GM21367 (cell line): Measurements from ENCODE around the gene FARS2.

ENCODE experiments used
- ATAC-seq: cut with Tn5 transposase; IDR thresholded peaks from one replicate; pipeline ENCODE4 v1.9.1; 2021; ENCODE audit not compliant: unreplicated experiment

Gene FARS2

DNA sequence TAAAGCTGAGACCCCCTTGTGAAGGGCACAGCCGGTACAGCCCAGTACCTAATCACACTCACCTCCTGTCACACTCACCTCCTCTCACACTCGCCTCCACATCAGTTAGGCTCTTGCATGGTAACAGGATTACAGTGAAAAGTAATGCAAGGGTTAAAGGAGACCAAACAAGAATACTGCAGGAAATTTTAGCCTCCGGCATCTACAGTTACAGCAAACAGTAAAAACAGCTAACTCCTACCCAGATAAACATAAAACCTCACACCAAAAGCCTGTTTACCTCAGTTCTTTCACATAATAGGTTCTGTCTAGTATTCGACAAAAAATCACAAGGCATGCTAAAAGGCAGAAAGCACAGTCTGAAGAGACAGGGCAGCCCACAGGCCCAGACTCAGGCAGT, 55.6 kb downstream of the FARS2 start:
- no peak for ATAC-seq

DNA sequence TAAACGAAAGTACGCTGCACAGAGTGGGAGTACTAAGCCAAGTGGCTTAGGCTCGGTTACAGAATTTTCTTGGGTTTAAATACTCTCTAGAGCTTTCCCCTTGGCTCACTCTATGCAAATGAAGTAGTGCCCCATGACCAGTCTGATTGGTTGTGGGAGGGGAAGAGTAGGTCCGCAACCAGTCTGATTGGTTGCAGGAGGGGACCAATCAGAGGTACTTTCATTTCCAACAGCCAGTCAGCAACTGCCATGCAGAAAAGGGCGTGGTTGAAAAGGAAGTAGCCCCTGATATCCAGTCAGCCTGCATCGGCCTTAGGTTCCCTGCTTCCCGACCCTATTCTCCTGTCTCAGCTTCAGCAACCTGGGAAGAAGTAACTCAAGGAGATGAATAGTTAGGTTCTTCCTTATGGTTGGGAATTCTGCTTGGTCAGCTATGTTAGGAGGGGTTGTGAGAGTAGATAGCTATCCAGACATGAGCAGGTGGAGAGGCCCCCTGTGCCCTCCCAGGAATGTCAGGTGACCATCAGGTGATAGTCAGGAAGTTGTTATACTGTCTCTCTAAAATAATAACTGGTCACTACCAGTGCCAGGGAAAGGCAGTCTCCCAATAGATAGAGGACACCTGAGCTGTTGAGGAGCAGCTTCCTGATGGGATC, 57.4 kb downstream of the FARS2 start:
- no peak for ATAC-seq

DNA sequence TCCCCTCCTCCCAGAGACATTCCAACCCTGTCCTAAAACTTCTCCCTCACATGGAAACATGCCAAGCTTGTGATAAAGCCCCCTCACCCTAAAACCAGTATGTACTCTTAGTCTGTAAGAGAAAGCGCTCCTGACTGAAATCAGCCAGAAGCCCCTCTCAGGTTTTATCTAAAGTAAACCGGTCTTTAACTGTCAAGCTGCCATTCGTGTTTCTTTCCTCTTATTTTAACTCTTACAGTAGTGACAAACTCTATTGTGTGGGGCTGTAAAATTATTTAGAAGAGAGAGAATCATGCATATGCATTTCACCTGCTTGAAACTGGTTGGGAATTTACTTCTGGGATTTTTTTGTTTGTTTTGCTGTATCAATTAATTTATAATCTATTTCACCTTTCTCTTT, 62.7 kb downstream of the FARS2 start:
- ATAC-seq, result no peak

DNA sequence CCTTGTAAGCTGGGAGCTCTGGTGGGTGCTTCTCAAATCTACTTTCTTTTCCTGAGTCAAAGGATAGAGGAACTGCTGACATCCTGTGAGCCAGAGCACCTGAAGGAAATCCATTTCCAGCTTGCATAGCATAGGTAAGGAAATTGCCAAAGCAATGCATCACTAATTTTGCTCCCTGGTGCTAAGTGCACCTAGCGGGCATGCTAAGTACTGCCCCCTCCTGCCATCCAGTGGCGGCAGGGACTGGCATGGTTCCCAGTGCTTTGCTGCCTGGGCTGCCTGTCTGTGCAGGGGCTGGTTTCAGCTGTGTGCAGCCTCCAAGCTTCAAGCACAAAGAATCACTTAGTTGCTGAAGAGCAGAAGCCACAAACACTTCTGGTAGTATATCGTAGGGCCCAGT, 63.9 kb downstream of the FARS2 start:
- no peak for ATAC-seq

DNA sequence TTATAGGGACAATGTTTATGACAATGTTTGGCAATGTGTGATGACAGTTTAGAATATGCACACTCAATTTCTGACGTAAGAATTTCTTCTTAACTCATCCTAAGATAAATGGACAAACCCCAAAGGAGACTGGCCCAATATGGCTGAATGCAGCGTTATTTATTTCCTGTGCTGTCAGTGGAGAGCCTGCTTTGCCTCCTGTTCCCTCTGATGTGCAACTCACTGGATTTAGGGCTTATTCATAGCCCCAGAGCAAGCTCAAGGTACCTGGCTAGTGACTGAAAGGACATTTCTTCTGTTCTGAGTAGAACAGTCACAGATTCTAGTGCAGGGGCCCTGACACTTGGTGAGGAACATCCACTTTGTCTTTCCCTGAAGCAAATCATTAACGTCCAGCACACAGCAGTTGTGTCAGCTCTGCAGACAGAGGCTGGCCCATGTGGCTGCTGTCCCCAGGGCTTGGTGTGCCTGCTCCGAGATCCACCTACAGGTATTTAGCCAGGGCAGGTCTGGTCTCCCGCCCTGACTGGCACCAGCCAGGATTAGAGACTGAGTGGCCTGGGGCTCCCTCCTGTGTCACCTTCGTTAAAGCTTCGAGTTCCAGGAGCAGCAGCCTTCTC, 64.8 kb downstream of the FARS2 start:
- no peak for ATAC-seq

DNA sequence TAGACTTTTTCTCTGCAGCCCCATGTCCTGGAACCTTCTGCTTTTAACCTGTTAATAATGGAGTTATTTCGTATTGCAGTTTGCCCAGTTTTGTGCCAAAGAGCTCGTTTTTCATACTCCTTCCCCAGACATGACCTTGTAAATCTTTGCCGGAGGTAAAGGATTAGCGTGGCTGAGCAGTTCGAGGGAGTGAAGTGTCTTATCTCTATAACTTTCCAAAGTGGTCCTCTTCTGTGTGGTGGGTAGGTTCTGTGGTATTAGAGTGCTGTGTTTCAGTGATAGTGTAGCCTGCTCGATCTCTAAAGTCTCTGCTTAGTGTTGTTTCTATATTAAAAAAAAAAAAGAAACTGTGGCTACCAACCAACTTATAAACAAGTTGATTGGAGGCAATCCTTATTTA, 67.5 kb downstream of the FARS2 start:
- no peak for ATAC-seq

DNA sequence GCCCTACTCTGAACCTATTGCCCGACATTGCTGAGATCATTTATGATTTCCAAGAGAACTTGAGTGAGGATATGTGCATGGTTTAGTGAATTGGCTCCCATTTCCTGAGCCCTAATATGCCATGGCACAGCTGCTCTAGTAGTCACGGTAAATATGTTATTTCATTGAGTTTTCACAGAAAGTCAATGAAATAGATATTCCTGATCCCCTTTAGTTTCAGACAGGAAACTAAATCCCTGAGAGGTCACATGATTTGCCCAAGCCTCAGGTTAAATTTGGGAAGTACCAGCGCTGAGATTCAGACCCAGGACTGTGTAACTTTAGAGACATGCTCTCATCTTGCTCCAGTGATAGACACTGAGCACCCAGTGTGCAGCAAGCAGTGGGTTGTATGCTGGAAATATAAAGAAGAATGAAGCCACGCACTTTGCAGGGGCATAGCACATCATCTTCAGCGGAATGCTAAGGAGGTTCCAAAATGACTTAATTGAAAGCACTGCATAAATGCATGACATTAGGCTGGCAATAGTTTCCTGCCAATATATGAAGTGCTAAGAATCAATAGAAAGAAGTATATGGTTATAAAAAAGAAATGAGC, 70.6 kb downstream of the FARS2 start:
- no peak for ATAC-seq

DNA sequence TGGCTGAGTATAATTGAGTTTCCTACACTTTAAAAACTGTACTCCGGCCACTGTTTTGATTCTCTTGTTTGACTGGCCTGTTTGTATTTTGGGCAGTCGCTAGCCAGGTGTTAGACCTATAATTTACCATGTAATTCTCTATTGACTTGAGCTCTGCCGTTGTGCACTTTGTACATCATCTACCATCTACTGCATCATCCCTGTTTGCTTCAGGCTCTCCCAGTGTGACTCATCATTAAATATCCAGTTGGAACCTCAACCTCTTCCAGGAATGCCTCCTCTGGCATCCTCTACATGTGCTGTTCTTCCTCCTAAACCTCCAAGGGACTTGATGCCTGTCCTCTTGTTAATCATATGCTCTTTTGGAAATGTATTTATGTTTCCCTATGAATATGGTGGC, 72.3 kb downstream of the FARS2 start:
- ATAC-seq, result no peak

DNA sequence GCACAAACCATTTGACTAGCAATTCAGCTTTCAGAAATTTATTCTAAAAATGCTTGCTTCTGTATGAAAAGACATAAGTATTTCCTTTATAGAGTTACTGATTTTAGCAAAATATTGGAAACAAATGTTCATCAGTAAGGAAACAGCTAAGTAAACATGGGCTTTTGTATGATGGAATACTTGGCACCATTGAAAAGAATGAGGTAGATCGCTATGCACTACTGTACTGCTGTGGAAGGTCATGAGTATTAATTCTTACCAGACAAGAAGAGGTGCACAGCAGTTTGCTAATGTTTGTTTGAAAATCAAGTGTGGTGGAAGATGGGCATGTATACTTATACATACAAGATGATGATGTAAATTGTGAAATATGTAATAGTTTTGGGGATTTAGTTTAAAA, 73.0 kb downstream of the FARS2 start:
- ATAC-seq, result no peak

DNA sequence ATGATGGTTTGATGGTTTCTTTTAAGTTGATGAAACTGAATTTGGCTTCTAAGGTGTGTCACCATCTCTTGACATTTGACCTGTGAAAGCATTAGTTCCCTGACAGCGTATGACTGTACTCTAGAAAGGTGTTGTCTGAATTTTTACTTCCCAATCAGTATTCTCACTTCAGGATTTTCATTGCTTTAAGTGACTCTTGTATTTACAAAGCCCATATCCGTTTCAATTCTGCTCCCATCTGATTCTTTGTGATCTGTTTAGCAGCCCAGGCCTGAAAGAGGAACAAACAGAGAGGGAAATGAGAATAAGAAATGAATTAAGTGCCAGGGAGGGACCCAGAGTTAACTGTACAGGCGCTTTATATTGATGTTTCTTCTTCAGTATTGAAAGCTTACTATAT, 73.7 kb downstream of the FARS2 start:
- no peak for ATAC-seq

DNA sequence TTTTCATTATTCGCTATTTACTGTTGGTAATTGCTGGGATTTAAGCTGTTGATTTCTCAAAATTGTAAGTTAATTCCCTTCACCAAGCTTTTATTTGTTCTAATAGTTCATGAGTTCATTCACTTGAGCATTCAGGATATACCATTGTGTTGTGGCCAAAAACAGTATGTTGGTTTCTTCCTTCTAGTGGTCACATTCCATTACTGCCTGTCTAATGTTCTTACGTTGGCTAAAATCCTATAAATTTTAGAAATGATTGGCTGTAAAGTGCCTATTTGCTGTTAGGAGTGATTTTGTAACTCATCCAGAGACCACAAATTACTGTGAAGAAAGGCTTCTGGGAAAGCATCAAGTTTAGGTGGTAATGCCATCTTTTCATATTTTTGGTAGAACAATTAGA, 76.3 kb downstream of the FARS2 start:
- ATAC-seq, result no peak

DNA sequence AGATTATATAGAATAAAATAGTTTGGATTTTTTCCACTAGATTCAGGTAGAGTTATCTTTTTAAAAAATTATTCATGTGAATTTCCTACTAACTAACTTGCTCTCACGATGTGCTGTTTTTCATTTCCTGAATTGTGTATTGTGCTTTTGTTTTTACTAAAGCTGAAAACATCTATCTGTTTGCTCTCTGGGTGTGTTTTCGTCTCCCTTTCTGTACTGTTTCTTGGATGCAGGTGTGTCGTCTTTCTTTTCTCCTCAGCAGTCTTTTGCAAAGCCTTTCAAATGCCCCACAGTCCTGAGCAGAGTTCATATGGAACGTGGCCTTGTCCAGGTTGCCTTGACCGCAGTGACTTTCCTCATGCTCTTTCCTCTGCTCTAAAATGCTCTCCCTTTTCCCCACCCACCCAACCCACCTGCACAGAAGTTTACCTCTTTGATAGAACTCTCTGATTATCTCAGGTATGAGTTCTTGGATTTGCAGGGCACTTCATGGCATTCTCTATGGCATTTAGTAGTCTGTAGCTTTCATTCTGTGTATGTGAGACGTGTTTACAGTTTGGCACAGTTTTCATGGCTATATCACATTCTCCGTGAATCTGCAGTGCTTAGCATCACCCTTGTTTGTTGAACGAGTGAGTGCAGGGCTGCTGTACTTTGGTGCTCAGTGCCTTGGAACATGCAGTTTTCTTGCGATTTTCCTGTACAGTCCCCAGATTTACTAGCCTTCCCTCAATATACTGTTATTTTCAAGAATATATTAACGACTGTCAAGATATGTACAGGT, 77.1 kb downstream of the FARS2 start:
- ATAC-seq, result no peak

DNA sequence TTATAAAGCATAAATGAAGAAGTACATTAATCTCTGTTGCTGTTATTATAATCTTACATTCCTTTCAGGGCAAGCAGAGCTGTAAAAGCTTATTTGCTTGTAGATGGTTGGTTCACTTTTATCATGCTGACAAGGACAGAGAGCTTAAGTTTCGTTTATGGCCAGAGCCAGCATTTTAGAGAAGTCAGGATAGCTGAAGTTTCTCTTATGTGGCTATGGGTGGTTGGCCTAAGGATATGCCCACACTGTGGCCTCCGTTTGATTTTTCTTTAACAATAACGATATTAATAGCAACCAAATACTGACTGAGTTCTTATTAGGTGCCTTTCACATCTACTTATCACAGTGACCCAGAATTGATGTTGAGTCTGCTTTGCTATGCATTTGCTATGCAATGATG, 78.5 kb downstream of the FARS2 start:
- no peak for ATAC-seq

DNA sequence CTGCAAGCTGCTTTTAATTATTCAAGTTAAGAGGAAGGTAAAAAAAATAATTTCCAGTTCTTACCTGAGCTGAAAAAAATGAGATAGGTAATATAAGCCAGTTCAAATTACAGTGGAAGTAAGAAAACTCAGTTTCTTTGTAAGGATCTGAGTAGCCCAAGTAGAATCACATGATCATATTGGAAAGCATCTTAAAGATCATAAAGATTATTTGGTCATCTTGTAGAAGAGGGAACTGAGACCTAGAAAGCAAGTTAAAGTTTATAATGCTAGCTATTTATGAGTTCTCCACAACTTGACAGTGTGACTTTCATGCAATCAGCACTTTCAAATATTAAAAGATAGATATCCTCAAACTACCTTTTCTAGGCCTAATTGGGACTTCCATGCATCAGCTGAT, 80.5 kb downstream of the FARS2 start:
- ATAC-seq, result no peak

DNA sequence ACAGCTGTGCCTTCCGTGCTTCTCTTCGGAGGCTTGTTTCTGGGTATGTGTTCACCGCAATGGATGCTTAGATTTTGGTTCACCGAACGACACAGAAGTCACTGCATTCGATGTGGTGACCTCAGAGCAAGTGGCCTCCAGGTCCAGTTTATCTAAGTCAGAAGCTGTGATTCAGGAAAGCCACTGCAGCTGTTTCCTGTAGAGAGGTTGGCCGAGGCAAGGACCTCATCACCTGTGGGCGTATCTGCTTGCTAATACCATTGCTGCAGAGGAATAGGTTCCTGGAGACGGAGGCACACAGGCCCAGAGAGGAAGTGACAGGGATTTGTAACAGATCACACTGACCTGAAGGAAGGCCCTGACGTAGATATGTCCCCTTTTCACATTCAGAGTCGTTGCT, 82.7 kb downstream of the FARS2 start:
- ATAC-seq, result no peak

DNA sequence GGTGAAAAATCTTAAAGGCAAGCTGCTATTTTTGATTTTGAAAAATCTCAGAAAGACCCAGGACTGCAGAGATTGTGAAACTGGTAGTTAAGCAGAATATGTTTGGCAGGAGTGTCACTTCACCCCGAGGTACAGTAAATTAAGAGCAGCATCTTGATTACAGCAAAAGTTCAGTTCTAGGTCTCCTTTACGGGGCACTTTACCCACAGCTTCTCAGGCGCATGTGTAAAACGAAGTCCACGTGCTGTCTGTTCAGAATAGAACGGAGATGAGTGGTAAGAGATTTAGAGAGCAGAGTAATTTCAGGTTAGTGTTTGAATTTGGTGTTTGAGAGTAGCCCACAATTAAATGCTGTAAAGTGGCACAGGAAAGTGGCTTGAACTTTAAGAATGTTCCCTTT, 84.0 kb downstream of the FARS2 start:
- no peak for ATAC-seq

DNA sequence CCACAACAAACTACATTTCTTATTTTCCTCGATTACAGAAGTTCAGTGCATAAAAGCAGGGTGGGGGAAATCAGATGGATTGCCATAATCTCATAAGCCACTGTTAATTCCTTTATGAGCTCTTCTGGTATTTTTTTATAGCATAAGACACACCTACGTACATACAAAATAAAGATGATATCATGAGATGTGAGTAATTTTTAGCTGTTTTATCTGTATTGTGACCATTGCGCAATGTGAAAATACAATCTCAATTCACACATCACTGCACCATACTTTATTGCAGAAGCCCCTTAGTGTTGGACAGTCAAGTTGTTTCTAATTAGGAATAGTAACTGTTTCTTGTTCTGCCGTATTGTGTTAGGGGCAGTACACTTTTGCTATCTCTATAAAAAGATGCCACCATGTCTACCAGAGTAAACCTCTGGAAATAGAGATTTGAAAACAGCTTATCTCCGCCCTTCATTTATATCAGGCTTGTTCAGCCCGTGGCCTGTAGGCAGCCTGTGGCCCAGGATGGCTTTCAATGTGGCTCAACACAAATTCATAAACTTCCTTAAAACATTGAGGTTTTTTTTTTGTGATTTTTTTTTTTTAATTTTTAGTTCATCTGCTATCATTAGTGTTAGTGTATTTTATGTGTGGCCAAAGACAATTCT, 90.4 kb downstream of the FARS2 start:
- ATAC-seq, result no peak

DNA sequence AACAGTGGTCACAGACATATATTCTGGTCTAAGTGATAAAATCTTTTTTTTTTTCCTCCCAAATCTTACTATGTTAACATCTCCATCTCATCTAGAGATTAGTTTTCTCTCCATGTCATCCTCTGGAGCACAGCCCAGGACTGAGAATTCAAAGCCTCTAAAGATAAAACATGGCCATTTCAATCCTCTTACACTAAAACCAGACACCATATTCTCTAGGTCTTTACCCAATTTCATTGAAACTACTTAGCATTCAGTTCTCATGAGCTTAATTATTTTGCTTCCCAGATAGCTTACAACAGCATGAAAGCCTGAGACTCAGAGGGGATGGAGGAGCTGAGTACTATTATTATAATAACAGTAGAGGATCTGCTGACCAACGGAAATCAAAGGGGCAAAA, 92.7 kb downstream of the FARS2 start:
- no peak for ATAC-seq

DNA sequence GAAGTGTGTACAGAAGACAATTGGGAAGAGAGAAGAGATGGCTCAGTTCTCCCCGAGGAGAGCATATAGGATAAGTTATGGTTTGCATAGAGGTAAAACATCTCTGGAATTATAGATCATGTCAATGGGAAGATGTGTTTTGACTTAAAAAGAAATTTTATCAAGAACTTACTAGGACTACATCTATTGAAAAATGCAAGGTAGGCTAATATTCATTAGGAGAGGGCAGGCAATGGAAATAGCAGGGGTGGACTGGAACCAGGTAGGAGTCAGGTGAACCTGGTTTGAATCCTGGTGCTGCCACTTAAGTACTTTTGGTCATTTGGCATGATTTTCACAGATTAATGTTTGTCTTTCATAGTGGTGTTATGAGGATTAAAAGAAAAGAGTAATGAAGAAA, 96.2 kb downstream of the FARS2 start:
- no peak for ATAC-seq

DNA sequence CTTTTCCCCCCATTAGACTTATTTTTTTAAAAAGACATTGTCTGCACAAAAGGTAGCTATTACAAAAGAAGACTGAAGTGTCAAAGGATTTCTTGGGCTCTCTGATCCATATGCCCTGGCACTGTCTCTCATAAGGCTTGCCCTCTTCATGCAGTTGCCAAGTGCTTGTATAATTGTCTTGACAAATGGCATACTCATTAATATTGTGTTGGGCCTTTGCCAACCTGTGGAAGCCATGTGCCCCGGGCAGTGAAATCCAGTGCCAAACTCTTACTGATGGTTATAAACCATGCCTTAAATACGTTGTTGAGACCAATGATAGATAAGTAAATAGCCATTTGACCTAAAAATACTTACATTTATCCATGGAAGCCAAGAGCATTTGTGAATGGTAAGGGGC, 98.1 kb downstream of the FARS2 start:
- no peak for ATAC-seq

DNA sequence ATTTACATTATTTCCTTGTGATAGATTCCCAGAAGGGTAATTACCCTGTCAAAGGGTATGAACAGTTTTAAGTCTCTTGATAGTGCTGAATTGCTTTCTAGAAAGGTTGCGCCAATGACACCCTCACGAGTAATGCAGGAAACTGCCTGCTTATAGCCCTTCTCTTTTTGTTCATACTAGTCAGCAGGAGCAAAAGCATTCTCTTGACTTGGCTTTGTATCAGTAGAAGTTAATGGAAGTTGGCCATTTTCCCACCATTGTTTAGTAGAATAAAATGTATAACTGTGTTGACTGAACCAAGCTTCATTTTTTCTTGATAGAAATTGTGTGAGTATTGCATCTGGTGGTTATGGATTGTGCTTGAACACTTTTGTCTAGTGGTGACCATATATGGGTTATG, 100.1 kb downstream of the FARS2 start:
- no peak for ATAC-seq
